GM19395 (cell line): ENCODE results near the gene SPINDOC.
"Not testable (repeated sequence)": the region's sequence is repeated elsewhere in the genome, so short reads cannot be mapped to it uniquely, and the experiment has no call there.

Experiments used
- ATAC-seq: cut with Tn5 transposase; IDR thresholded peaks from one replicate; pipeline ENCODE4 v1.9.1; 2021; ENCODE audit warnings: mild to moderate bottlenecking, moderate library complexity; ENCODE audit not compliant: unreplicated experiment

Gene SPINDOC

GRCh38 chr11:63783925-63784592 lies 29.2 kb upstream of the SPINDOC start:
- ATAC-seq: no peak

- ATAC-seq: no peak
Measured at GRCh38 chr11:63785823-63786222, 27.4 kb upstream of the SPINDOC start.

GRCh38 chr11:63791495-63792167 lies 21.6 kb upstream of the SPINDOC start:
- ATAC-seq: no peak

- ATAC-seq: no peak
Measured at GRCh38 chr11:63793161-63793560, 20.1 kb upstream of the SPINDOC start.

GRCh38 chr11:63795066-63795465 lies 18.2 kb upstream of the SPINDOC start:
- ATAC-seq: no peak

- ATAC-seq: no peak
Measured at GRCh38 chr11:63800921-63801320, 12.3 kb upstream of the SPINDOC start.

- no peak for ATAC-seq
Measured at GRCh38 chr11:63802637-63803414, 10.4 kb upstream of the SPINDOC start.

GRCh38 chr11:63804259-63804658 lies 9.0 kb upstream of the SPINDOC start:
- no peak for ATAC-seq

GRCh38 chr11:63805844-63806415 lies 7.3 kb upstream of the SPINDOC start:
- ATAC-seq: no peak

- ATAC-seq: not testable (repeated sequence)
Measured at GRCh38 chr11:63810383-63810782, 2.9 kb upstream of the SPINDOC start.

- ATAC-seq: no peak
Measured at GRCh38 chr11:63811522-63811921, 1.7 kb upstream of the SPINDOC start.

- ATAC-seq: peak; percentile 40
Measured at GRCh38 chr11:63813563-63814382, 517 bp downstream of the SPINDOC start.

- ATAC-seq: no peak
Measured at GRCh38 chr11:63814383-63814736, 1.1 kb downstream of the SPINDOC start.

GRCh38 chr11:63816166-63816565 lies 2.9 kb downstream of the SPINDOC start:
- ATAC-seq: no peak

- no peak for ATAC-seq
Measured at GRCh38 chr11:63816732-63817131, 3.5 kb downstream of the SPINDOC start.

GRCh38 chr11:63817758-63818498 lies 4.7 kb downstream of the SPINDOC start:
- ATAC-seq: no peak

GRCh38 chr11:63818609-63819008 lies 5.4 kb downstream of the SPINDOC start:
- no peak for ATAC-seq

GRCh38 chr11:63821411-63821810 lies 8.2 kb downstream of the SPINDOC start:
- no peak for ATAC-seq

GRCh38 chr11:63826471-63827190 lies 13.4 kb downstream of the SPINDOC start:
- no peak for ATAC-seq
